Astrocyte of the spinal cord (primary cell): ENCODE results near the gene GMPR2.

Experiments
- DNase-seq: peaks from one replicate; pipeline ENCODE4 v3.0.0; 2011; ENCODE audit warnings: low read depth, low spot score
- H3K4me3 ChIP-seq: 2 replicates; pipeline ENCODE4 v1.5.1; 2011; ENCODE audit warnings: low read depth, mild to moderate bottlenecking, low read length, moderate library complexity
- CTCF ChIP-seq: IDR thresholded peaks from 2 replicates; pipeline ENCODE4 v1.5.1; 2012; ENCODE audit warnings: low read depth, mild to moderate bottlenecking, low read length, inconsistent platforms
- in situ Hi-C: cut with HindIII; loops from 2 replicates; pipeline ENCODE4 v1.10.0; 2017; ENCODE audit warnings: low sequenced_read_pairs

GMPR2 gene

GRCh38 chr14:24253936-24254335, 21.2 kb downstream of the GMPR2 start:
- no peak for TF ChIP-seq CTCF
- in situ Hi-C loops = no loop called here
- H3K4me3 ChIP-seq = no peak overlapping the region
- DNase-seq = no peak

GRCh38 chr14:24254630-24255392, 22.1 kb downstream of the GMPR2 start:
- no peak overlapping the region for H3K4me3 ChIP-seq
- in situ Hi-C loops = no loop called here
- no peak for DNase-seq
- no peak for TF ChIP-seq CTCF

- no peak overlapping the region for H3K4me3 ChIP-seq
- no peak for DNase-seq
- in situ Hi-C loops = no loop called here
- no peak for TF ChIP-seq CTCF
Measured at GRCh38 chr14:24255438-24255837, 22.7 kb downstream of the GMPR2 start.

- no peak overlapping the region for H3K4me3 ChIP-seq
- no peak for DNase-seq
- no peak for TF ChIP-seq CTCF
- in situ Hi-C loops = no loop called here
Measured at GRCh38 chr14:24255931-24256711, 23.4 kb downstream of the GMPR2 start.

- in situ Hi-C loops = no loop called here
- DNase-seq = no peak
- H3K4me3 ChIP-seq = no peak overlapping the region
- no peak for TF ChIP-seq CTCF
Measured at GRCh38 chr14:24256960-24257359, 24.2 kb downstream of the GMPR2 start.

GRCh38 chr14:24258119-24258518, 25.4 kb downstream of the GMPR2 start:
- DNase-seq = no peak
- H3K4me3 ChIP-seq = no peak overlapping the region
- in situ Hi-C loops = no loop called here
- no peak for TF ChIP-seq CTCF
